A375 (cell line): ENCODE measurements around the gene ATAT1. TPM values are rescaled to one million over a fixed set of nuclear protein-coding genes. Genes with fewer than 3 reads are reported as not detected.

Experiments used
- small RNA-seq: library from RNA; depleted of rRNA; stranded (forward); fragments of <200 nt; gene quantifications from one replicate; pipeline ENCODE3, GENCODE V24; 2014
- total RNA-seq: library from RNA; depleted of rRNA; stranded (reverse); fragments of >200 nt; shearing (Covaris generic); gene quantifications from 2 replicates; pipeline ENCODE4 v1.2.3, GENCODE V29; 2014; rRNA removed

The ATAT1 gene
- 4.8 and 5.5 TPM in 2 replicates for total RNA-seq

DNA sequence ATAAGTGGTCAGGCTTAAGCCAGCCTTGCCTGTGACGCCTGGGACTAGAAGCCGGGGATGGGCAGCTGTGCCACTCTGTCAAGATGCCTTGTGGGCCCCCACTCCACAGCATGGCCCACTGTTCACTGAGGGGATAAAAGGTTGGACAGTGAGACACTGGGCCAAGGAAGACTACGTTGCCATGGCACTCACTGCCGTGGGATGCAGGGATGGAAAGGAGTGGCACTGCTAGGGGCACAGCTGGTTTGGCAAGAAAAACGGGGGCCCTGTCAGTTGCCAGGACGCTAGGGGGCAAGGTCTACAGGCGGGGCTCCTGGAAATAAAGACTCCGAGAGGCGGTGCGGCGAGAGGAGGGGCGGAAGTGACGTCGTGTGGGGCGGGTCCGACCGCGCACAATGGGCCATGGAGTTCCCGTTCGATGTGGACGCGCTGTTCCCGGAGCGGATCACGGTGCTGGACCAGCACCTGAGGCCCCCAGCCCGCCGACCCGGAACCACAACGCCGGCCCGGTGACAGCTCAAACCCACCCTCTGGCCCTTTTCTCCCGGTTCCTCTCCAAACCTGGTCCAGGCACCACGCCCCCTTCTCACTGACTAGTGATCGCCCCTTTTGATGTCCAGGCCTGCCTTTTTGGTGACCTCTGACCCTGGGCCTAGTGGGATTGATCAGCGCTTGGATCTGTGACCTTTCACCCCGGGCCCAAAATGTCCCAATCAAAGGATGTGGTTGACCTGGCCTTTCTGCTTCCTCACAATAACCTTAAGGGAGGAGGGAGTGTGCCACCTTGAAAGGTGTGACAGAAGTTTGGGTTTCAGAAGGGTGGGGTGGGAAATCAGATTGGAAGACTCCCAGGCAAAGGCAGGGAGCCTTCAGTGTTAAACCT lies at the start of gene ATAT1:
TSS of gene ATAT1 (plus strand) at position 391 of the 883 bp plus-strand sequence.

GRCh38 chr6:30616811-30617564 lies 9.7 kb upstream of the ATAT1 start, which contains the start of gene PPP1R10:
Gene PPP1R10, minus strand, starts transcription at chr6:30617243. Its CDS starts 7,299 bp downstream, at chr6:30609944.

GRCh38 chr6:30617565-30618269 lies 9.0 kb upstream of the ATAT1 start, which contains the start of gene MRPS18B:
Gene MRPS18B, plus strand, starts transcription at chr6:30617840. Its CDS starts 26 bp downstream, at chr6:30617866.

DNA sequence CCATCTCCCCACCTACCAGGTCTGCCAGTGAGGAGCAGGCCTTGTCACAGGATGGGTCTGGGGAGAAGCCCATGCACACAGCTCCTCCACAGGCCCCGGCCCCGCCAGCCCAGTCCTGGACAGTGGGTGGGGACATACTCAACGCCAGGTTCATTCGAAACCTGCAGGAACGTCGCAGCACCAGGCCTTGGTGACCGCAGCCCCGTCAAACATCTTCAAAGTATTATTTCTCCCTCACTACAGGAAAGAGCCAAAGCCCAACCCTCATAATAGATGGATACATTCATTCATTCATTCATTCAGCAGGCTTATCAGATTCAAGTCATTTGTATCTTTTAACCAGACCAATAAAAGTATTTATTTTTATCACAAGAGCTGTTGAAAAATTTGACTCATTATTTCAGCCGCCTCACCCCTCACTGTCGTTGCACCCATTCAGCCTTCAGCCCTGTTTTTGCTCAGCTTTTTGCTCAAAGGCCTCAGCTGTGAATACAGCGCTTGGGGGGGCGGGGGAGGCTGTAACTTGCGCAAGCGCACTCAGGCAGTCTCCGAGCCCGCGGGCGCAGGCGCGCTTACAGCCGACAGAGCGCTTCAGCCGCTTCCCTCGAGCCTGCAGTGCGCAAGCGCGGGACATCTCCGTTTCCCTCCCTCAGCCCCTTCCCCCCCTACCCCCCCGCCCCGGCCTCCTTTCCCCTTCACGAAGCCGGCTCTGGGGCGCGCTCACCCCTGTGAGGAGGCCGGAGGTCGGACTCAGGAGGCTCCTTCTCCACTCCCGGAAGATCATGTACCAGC lies 20.0 kb downstream of the ATAT1 start, which contains the start of gene C6orf136:
TSS of gene C6orf136 (plus strand) at position 684 of the 792 bp plus-strand sequence. CDS start at position 783, 99 bp downstream.

GRCh38 chr6:30672445-30673253 lies 46.0 kb downstream of the ATAT1 start, which contains the start of gene DHX16:
Gene DHX16, minus strand, starts transcription at chr6:30673006. Its CDS starts 165 bp downstream, at chr6:30672841.

DNA sequence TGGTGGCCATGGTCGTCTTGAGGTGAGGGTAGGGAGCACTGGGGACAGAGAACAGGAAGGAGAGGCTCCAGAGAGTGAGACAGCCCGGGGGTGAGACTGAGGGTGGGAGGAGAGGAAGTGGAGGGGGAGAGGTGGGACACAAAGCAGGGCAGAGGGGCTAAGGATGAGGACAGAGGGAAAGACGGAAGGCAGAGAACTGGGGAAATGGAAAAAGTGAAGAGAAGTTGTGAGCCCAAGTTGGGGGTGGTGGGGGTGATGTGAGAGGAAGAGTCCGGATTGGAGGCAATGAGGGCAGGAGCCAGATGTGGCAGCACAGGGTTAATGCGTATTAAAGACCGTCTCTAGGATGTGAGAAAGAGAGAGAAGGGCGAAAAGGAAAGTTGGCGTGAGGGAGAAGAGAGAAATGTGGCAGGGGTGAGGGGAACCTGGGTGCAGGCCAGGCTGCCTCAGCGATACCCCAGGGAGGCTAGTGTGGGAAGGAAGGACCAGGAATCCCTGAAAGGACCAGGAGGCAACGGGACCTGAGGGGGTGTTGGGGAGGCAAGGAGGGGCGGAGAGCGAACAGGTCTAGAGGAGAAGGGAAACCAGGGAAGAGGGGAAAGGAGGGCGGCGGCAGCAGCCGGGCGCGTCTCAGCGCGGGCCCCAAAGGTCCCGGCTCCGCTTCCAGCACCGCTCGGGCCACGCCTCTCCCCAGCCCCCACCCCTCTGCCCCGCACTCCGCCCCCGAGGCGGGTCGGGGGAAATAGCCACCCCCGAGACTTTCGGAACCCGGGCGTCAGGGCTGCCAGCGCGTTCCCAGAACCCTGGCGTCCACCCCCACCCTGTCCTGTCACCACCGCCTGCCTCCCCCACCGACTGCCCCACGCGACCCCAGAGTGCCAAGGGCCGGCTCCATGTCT lies 59.6 kb downstream of the ATAT1 start, which contains the start of gene PPP1R18:
TSS of gene PPP1R18 (minus strand) at position 637 of the 899 bp plus-strand sequence. CDS start at position 10, 627 bp downstream.

GRCh38 chr6:30690403-30691207 lies 63.9 kb downstream of the ATAT1 start, which contains the start of gene NRM:
Gene NRM, minus strand, starts transcription at chr6:30690984. Its CDS starts 10 bp downstream, at chr6:30690974.

Small RNA genes lying within 50 kb of the gene (small RNA-seq; reads per million reads assigned to genes)
- 0.21 reads per million for gene MIR877

Other genes starting within 250 kb of the ATAT1 start
- 116 and 124 TPM in 2 replicates for gene HLA-E, start 137.4 kb upstream of the ATAT1 start, total RNA-seq
- 27.1 and 37.5 TPM in 2 replicates for gene GNL1, start 70.4 kb upstream of the ATAT1 start, total RNA-seq
- 9.2 and 15.1 TPM in 2 replicates for gene PRR3, start 69.6 kb upstream of the ATAT1 start, total RNA-seq
- gene ABCF1, start 55.4 kb upstream of the ATAT1 start, total RNA-seq: 55.0 and 64.6 TPM in 2 replicates
- gene PPP1R10, start 9.6 kb upstream of the ATAT1 start, total RNA-seq: 30.4 and 33.8 TPM in 2 replicates
- 50.3 and 57.9 TPM in 2 replicates for gene MRPS18B, start 9.0 kb upstream of the ATAT1 start, total RNA-seq
- gene C6orf136, start 20.3 kb downstream of the ATAT1 start, total RNA-seq: 2.6 and 4.3 TPM in 2 replicates
- 41.0 and 53.8 TPM in 2 replicates for gene DHX16, start 46.1 kb downstream of the ATAT1 start, total RNA-seq
- gene PPP1R18, start 59.8 kb downstream of the ATAT1 start, total RNA-seq: 43.3 and 52.6 TPM in 2 replicates
- 5.7 and 7.7 TPM in 2 replicates for gene NRM, start 64.1 kb downstream of the ATAT1 start, total RNA-seq
- gene MDC1, start 90.4 kb downstream of the ATAT1 start, total RNA-seq: 7.2 and 10.0 TPM in 2 replicates
- gene TUBB, start 93.5 kb downstream of the ATAT1 start, total RNA-seq: 662 and 749 TPM in 2 replicates
- gene FLOT1, start 115.8 kb downstream of the ATAT1 start, total RNA-seq: 72.6 and 83.5 TPM in 2 replicates
- gene IER3, start 117.7 kb downstream of the ATAT1 start, total RNA-seq: 799 and 821 TPM in 2 replicates